Measurements from ENCODE around the gene BCL11A. TPM values are rescaled to one million over a fixed set of nuclear protein-coding genes. Genes with fewer than 3 reads are reported as not detected.

The BCL11A gene
- total RNA-seq, 6 donors from 2014 or later: 2.7 to 12.7 (median 5.4) TPM

- TF ChIP-seq POLR2AphosphoS5 (IDR thresholded peaks at IDR 0.05): no peak
- TF ChIP-seq CTCF (IDR thresholded peaks at IDR 0.05): no peak
- TF ChIP-seq EP300 (IDR thresholded peaks at IDR 0.05): no peak
- TF ChIP-seq POLR2A (IDR thresholded peaks at IDR 0.05): no peak
- H3K4me3 ChIP-seq: no peak overlapping the region
- ATAC-seq (ENCODE audit: low FRiP score in 2 of 2) (no peak), DNase-seq (no peak)
- no peaks in the 10 kb centered on the region for H3K36me3 ChIP-seq
- WGBS, 2 donors: 92% methylated on average over 2 of the region's 2 CpGs; no CpG with 5 or more reads in 1 of the 2 donors
- H3K4me1 ChIP-seq: no peaks in the 10 kb centered on the region
- no peaks in the 10 kb centered on the region for H3K9me3 ChIP-seq
- no peaks in the 10 kb centered on the region for H3K27me3 ChIP-seq
- H3K27ac ChIP-seq: no peak overlapping the region
Observed at GRCh38 chr2:60500861-60501260, 52.6 kb downstream of the BCL11A start.

- no peaks in the 10 kb centered on the region for H3K4me1 ChIP-seq
Observed at GRCh38 chr2:60499651-60500265, 53.7 kb downstream of the BCL11A start.

GRCh38 chr2:60498816-60499429, 54.5 kb downstream of the BCL11A start:
- no peaks in the 10 kb centered on the region for H3K9me3 ChIP-seq
- H3K27ac ChIP-seq: no peak overlapping the region
- TF ChIP-seq EP300 (IDR thresholded peaks at IDR 0.05) (no peak), POLR2A (IDR thresholded peaks at IDR 0.05) (no peak), CTCF (IDR thresholded peaks at IDR 0.05) (no peak), POLR2AphosphoS5 (IDR thresholded peaks at IDR 0.05) (no peak)
- WGBS, 2 donors: 88 to 89% methylated on average over 4 to 8 of the region's 8 CpGs
- no peak overlapping the region for H3K4me3 ChIP-seq
- no peaks in the 10 kb centered on the region for H3K27me3 ChIP-seq
- DNase-seq (no peak), ATAC-seq (ENCODE audit: low FRiP score in 2 of 2) (no peak)
- H3K36me3 ChIP-seq: no peaks in the 10 kb centered on the region
- no peaks in the 10 kb centered on the region for H3K4me1 ChIP-seq

More at GRCh38 chr2:60499651-60500265, 53.7 kb downstream of the BCL11A start:
- 84 to 93% methylated on average over 3 to 8 of the region's 8 CpGs for WGBS, 2 donors
- H3K27me3 ChIP-seq: no peaks in the 10 kb centered on the region
- TF ChIP-seq POLR2A (IDR thresholded peaks at IDR 0.05) (no peak), CTCF (IDR thresholded peaks at IDR 0.05) (no peak), POLR2AphosphoS5 (IDR thresholded peaks at IDR 0.05) (no peak), EP300 (IDR thresholded peaks at IDR 0.05) (no peak)
- no peak overlapping the region for H3K4me3 ChIP-seq
- ATAC-seq (ENCODE audit: low FRiP score in 2 of 2) (no peak), DNase-seq (peak in 1 of 2 donors; percentile 39)
- no peaks in the 10 kb centered on the region for H3K9me3 ChIP-seq
- H3K27ac ChIP-seq: no peak overlapping the region
- no peaks in the 10 kb centered on the region for H3K36me3 ChIP-seq

- H3K9me3 ChIP-seq: no peaks in the 10 kb centered on the region
- no peak for TF ChIP-seq POLR2A (IDR thresholded peaks at IDR 0.05)
- TF ChIP-seq POLR2AphosphoS5 (IDR thresholded peaks at IDR 0.05): no peak
- TF ChIP-seq CTCF (IDR thresholded peaks at IDR 0.05): no peak
- TF ChIP-seq EP300 (IDR thresholded peaks at IDR 0.05): no peak
- DNase-seq (no peak), ATAC-seq (ENCODE audit: low FRiP score in 2 of 2) (peak in 1 of 2 donors; percentile 13)
- no peaks in the 10 kb centered on the region for H3K36me3 ChIP-seq
- no peak overlapping the region for H3K4me3 ChIP-seq
- H3K27ac ChIP-seq: no peak overlapping the region
- 80 to 89% methylated on average over 3 to 8 of the region's 8 CpGs for WGBS, 2 donors
- H3K4me1 ChIP-seq: no peaks in the 10 kb centered on the region
- no peaks in the 10 kb centered on the region for H3K27me3 ChIP-seq
Observed at GRCh38 chr2:60498127-60498815, 55.2 kb downstream of the BCL11A start.

Measured in upper lobe of left lung (tissue), 6 donors.